GM21423 (cell line): ENCODE measurements around the gene SAPCD2.
"Not testable (repeated sequence)": the region's sequence is repeated elsewhere in the genome, so short reads cannot be mapped to it uniquely, and the experiment has no call there.

Experiments
- ATAC-seq: cut with Tn5 transposase; IDR thresholded peaks from one replicate; pipeline ENCODE4 v1.9.1; 2021; ENCODE audit warnings: mild to moderate bottlenecking, moderate library complexity; ENCODE audit not compliant: unreplicated experiment

SAPCD2 gene, protein sequence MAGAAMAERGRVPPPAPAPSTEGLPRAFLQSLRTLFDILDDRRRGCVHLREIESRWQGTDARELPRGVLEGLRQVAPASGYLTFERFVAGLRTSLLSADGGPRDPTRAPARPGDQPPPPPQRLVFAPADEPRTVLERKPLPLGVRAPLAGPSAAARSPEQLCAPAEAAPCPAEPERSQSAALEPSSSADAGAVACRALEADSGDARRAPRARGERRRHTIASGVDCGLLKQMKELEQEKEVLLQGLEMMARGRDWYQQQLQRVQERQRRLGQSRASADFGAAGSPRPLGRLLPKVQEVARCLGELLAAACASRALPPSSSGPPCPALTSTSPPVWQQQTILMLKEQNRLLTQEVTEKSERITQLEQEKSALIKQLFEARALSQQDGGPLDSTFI

DNA sequence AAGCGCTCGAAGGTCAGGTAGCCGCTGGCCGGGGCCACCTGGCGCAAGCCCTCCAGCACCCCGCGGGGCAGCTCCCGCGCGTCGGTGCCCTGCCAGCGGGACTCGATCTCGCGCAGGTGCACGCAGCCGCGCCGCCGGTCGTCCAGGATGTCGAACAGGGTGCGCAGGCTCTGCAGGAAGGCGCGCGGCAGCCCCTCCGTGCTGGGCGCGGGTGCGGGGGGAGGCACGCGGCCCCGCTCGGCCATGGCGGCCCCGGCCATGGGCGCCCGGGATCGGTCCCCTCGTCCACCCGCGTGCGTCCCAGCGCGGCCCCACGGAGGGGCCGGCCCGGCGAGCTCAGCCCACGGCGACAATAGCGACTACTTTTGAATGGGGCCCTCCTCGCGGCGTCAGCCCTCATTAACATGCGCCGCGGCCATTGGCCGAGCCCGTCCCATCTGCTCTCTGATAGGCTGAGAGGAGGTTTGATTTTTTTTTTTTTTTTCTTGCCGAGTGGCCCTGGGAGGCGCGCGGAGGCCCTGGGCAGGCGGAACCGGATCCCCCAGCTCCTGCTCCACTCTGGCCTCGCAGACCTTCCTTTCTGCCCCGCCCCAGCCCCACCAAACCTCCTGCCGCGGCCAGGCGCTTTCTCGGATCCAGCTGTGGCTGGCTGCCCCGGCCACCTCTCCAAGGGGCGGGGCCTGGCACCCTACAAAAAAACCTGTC lies at the start of gene SAPCD2:
Gene SAPCD2, minus strand, starts transcription at position 357 of the 705 bp plus-strand sequence. Its CDS starts 97 bp downstream, at position 260.
- ATAC-seq: peak; percentile 75

GRCh38 chr9:137118092-137118603 lies 47.8 kb upstream of the SAPCD2 start:
- ATAC-seq: not testable (repeated sequence)

GRCh38 chr9:137117269-137117731 lies 46.9 kb upstream of the SAPCD2 start:
- no peak for ATAC-seq

DNA sequence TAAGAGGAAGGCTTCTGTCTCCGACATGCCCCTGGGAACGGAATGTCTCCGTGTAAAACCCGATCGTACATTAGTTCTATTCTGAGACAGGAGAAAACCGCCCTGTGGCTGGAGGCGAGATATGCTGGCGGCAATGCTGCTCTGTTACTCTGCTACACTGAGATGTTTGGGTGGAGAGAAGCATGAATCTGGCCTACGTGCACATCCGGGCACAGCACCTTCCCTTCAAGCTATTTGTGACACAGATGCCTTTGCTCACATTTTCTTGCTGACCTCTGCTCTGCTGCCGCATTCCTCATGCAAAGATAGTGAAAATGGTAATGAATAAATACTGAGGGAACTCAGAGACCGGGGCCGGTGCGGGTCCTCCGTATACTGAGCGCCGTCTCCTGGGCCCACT lies 46.4 kb upstream of the SAPCD2 start:
- no peak for ATAC-seq

GRCh38 chr9:137116027-137116507 lies 45.7 kb upstream of the SAPCD2 start:
- no peak for ATAC-seq

- ATAC-seq: no peak
These were observed 45.2 kb upstream of the SAPCD2 start for GRCh38 chr9:137115394-137116026.

DNA sequence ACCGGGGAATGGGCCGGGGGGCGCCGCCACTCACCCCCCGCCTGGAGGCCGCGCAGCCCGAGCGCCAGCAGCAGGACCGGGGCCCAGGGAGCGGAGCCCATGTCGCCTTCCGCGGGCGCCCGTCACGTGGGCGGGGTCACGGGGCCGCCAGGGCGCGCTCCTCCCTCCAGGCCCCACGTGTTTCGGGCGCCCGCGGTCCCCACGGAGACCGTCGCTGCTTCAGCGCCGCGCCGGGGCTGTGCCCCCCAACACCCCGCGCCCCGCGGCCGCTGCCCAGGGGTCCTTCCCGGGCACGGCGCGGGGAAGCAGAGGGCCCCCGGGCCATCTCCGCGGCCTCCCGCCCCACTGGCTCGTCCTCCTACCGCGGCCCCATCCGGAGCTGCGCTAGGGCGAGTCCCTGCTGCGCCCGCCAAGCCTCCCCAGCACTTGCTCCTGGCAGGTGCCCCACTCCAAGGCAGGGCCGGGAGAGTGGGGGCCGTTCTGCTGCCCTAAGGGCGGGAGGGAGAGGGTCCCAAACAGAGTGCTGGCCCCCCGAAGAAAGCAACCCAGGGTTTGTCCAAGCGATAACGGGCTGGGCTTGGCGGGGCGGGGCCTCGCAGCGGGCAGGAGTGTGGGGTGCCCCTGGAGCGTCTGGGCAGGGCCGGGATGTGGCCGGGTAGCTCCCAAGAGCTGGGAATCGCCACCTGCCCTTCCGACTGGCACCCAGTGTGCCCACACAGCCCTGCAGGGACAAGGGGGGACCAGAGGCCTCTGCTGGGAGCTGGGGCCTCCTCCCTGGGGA lies 44.4 kb upstream of the SAPCD2 start, which contains the start of gene DPP7:
Gene DPP7, minus strand, starts transcription at position 121 of the 781 bp plus-strand sequence. Its CDS starts 20 bp downstream, at position 101.
- ATAC-seq: peak; percentile 75

DNA sequence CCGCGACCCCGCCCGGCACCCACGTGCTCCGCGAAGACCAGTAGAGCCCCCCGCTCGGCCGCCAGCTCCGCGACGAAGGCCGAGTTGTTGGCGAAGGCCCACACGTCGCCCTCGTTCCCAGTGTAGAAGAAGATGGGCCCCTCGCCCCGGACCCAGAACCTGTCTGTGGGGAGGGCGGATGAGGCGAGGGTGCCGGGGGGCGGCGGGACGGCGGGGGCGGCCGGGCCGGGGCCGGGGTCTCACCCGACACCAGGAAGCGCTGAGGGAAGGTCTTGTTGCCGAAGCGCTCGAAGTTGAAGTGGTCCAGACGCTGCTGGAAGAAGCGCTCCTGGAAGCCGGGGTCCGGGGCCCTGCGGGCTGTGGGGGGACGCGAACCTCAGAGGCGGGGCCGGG lies 43.9 kb upstream of the SAPCD2 start:
- ATAC-seq: no peak

DNA sequence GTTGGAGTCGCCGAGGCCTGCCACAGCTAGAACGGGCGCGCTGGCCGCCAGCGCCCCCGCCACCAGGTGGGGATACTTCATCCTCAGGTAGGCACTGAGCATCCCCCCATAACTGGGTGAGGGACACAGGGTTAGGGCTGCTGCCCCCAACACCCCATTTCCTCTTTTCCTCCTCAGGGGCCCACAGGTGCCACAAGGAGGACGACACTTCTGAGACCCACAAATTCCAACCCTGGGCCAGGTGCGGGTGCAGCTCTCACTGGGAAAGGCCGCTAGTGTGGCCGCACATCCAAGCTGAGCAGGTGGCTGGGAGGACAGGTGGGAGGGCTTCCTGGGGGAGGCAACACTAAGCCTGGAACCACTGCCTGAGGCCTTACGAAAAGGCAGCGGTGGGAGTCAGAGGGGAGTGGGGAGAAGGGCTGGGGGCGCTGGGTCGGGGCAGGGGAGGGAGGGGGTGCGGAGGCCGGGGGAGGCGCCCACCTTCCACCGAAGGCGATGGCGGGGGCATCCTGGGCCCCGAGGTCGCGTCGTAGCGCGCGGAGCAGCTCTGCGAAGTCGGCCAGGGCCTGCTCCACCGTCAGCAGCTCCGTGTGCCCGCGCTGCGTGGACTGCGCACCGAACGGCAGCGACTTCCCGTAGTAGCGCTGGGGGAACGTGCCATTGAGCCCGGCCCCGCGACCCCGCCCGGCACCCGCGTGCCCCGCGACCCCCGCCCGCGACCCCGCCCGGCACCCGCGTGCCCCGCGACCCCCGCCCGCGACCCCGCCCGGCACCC lies 43.2 kb upstream of the SAPCD2 start:
- ATAC-seq: no peak

- ATAC-seq: no peak
These were observed 42.4 kb upstream of the SAPCD2 start for GRCh38 chr9:137112564-137113384.

DNA sequence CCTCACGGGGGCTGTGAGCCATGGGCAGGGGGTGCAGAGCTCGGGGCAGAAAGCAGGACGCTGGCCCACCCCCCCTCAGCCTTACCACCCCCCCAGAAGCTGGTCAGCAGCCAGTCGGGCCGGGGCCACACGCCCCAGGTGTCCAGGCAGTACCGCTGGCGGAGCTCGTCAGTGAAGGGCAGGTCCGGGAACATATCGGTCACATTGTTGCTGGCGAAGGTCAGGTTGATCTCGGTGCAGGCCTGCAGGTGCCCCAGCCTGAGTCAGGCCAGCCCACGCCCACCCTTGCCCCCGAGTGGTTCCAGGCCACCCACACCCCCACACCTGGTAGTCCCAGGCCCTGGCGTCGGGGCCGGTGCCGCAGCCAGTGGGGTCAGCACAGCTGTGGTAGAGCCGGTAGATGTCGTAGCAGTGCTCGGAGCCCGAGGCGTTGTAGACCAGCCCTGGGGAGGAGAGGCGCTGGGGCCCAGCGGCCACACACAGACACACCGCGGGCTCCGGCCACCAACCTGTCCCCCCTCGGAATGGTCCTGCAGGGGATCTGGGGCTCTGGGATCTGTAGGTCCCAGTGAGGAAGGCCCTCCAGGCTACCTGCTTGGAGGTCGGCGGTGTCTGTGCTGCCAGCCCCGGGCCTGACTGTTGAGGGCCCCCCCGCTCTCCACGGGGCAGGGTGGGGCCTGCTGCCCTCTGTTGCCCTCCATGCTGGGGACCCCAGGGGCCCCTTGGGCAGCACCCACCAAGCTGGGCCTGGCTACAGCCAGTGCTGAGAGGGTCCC lies 41.6 kb upstream of the SAPCD2 start:
- no peak for ATAC-seq

- no peak for ATAC-seq
These were observed 40.8 kb upstream of the SAPCD2 start for GRCh38 chr9:137110911-137111787.

- no peak for ATAC-seq
These were observed 40.0 kb upstream of the SAPCD2 start for GRCh38 chr9:137110147-137110910.

DNA sequence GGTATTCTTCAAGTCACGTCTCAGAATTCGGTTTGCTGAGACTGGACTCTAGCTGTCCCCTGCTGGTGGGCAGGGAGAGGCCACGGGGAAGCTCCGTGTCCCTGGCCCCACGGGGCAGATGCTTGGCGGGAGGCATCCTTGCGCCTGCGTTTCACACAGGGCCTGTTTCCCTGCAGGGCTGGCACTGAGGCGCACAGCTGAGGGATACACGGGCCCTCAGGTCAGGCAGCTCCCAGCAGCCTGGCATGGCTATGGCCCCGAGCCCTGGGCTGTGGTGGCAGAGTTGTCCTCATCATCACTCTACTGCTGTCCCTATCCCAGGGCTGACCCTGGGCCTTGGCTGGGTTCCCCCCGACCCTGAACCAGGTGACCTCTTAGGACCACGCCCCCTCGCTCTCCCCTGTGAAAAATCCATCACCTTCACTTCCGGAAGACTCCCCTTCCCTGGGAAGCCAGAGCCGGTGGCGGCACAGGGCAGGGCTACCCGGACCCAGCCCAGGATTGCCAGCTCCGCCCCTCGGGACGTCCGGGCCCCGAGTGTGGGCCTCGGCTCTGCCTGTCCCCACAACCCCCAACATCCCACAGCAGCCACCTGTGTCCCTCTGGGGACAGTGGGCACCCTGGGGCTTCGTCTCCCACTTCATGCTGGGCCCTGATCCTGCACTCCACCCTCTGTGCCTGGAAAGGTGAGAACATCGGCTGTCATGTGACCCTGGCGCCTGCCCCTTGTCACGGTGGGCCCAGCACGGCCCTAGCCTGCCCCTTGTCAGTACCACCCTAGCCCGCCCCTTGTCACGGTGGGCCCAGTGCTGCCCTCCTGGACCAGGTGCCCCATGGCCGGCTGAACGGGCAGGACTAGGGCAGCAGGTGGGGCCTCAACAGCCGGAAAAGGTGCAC lies 39.1 kb upstream of the SAPCD2 start:
- ATAC-seq: no peak

DNA sequence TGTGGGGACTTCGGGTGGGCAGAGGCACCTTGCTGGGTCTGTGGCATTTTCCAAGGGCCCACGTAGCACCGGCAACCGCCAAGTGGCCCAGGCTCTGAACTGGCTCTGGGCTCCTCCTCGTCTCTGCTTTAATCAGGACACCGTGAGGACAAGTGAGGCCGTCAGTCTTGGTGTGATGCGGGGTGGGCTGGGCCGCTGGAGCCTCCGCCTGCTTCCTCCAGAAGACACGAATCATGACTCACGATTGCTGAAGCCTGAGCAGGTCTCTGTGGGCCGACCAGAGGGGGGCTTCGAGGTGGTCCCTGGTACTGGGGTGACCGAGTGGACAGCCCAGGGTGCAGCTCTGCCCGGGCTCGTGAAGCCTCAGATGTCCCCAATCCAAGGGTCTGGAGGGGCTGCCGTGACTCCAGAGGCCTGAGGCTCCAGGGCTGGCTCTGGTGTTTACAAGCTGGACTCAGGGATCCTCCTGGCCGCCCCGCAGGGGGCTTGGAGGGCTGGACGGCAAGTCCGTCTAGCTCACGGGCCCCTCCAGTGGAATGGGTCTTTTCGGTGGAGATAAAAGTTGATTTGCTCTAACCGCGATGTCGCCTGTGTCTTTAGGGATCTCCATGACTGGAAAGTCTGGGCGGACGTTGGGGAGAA lies 38.4 kb upstream of the SAPCD2 start:
- no peak for ATAC-seq
